ENCODE data around the gene ANAPC16. TPM values are rescaled to one million over a fixed set of nuclear protein-coding genes. Genes with fewer than 3 reads are reported as not detected.

ANAPC16 gene
- total RNA-seq, 4 donors from 2014 or later, result 106 to 157 (median 143) TPM

DNA sequence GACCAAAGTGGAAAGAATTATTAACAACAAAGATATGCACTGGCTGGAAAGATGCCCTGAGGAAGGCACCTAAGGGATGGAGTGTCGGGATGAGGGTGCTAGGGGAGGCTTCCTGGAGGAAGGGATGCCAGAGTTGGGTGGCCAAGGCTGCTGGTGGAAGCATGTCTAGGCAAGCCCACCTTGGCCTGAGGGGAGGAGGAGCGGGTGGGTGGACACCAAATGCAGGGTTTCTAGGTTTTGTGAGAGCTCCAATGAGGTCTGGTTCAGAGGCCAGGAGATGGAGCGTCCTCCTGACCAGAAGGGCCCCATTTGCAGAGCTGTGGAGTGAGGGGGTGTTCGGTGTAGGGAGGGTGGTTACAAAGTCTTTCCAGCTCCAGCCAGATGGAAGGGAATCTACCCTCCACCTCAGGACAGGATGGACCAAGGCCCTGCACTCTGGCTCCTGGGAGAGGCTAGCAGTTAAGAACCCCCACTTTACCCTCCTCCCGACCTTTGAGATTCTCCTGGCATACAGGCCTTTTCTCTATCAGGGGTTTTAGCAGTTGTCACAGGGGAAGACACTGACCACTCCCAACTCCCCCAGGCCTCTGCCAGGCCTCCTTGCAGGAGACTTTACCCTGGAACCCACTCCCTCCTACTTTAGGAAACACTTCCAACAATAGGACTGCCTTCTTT lies 54.9 kb downstream of the ANAPC16 start:
- WGBS, result 95% methylated on average over 5 of the region's 5 CpGs
- no peaks in the 10 kb centered on the region for H3K9me3 ChIP-seq
- intact Hi-C loops (cut with DNase I), result loop anchor here (5.0 kb wide), 1 partner anchor 53 kb away; the partner anchor contains the start of genes ANAPC16 and ASCC1
- H3K36me3 ChIP-seq, result peaks cover 10 to 19% (median 13%) of the 10 kb centered on the region in 4 donors
- no peak overlapping the region for H3K4me3 ChIP-seq
- no peaks in the 10 kb centered on the region for H3K27me3 ChIP-seq
- H3K4me1 ChIP-seq, result peaks cover 13 to 25% (median 19%) of the 10 kb centered on the region in 4 donors
- H3K27ac ChIP-seq (replicated peaks in 1 of 4), result peak overlapping the region; percentile 3 to 99 (median 46)
- TF ChIP-seq POLR2AphosphoS5 (IDR thresholded peaks at IDR 0.05), result no peak
- no peak for TF ChIP-seq POLR2A (IDR thresholded peaks at IDR 0.05; ENCODE audit: low read depth)
- DNase-seq (ENCODE audit: extremely low spot score), result no peak

DNA sequence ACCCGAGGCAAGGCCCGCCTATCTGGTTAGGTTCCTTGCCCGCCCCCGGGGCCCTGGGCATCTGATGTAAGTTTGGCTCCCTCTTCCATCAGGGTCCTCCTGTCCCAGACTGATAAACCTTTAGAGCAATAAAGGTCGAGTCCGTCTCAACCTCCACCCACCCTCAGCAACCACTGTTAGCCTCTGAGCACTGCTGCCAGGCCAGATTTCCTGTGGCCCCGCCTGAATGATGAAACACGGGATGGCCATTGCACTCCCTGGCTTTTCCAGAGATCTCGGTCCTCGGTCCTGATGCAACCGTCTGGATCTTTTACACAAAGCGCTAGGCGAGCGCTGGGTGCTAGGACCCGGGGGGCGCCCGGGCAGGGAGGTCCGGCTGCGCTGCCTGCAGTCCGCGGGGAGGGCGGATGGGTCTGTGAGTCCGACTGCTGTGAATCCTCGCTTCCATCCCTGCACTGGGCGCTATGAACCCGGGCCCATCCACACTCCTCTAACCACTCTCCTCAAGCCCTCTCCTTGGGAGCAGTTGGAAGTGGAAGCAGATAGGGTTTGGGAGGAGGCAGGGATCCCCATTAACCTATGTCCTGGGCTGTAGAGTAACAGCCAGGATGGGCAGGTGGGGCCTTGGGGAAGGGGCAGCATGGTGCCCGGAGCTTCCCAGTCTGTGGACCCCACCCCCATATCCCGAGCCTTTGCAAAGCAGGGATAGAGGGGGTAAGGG lies 57.0 kb downstream of the ANAPC16 start:
- Histone ChIP-seq H3K4me1 (peaks cover 27 to 47% (median 37%) of the 10 kb centered on the region in 4 donors), H3K4me3 (peak overlapping the region; percentile 65 to 95 (median 86)), H3K27ac (replicated peaks in 1 of 4) (peak overlapping the region; percentile 98 to 100 (median 99)), H3K9me3 (no peaks in the 10 kb centered on the region), H3K36me3 (peaks cover 13 to 27% (median 18%) of the 10 kb centered on the region in 4 donors), H3K27me3 (no peaks in the 10 kb centered on the region)
- peak; percentile 79 to 91 for TF ChIP-seq POLR2AphosphoS5 (IDR thresholded peaks at IDR 0.05)
- TF ChIP-seq EP300 (IDR thresholded peaks at IDR 0.05), result no peak
- TF ChIP-seq, protein P1, sequence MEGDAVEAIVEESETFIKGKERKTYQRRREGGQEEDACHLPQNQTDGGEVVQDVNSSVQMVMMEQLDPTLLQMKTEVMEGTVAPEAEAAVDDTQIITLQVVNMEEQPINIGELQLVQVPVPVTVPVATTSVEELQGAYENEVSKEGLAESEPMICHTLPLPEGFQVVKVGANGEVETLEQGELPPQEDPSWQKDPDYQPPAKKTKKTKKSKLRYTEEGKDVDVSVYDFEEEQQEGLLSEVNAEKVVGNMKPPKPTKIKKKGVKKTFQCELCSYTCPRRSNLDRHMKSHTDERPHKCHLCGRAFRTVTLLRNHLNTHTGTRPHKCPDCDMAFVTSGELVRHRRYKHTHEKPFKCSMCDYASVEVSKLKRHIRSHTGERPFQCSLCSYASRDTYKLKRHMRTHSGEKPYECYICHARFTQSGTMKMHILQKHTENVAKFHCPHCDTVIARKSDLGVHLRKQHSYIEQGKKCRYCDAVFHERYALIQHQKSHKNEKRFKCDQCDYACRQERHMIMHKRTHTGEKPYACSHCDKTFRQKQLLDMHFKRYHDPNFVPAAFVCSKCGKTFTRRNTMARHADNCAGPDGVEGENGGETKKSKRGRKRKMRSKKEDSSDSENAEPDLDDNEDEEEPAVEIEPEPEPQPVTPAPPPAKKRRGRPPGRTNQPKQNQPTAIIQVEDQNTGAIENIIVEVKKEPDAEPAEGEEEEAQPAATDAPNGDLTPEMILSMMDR (IDR thresholded peaks at IDR 0.05), result peak in 1 of 3 experiments; percentile 5
- peak; percentile 73 for TF ChIP-seq POLR2A (IDR thresholded peaks at IDR 0.05; ENCODE audit: low read depth)
- 4% methylated on average over 5 of the region's 28 CpGs for WGBS
- intact Hi-C loops (cut with DNase I), result loop anchor here (5.0 kb wide), 1 partner anchor 56 kb away; the partner anchor contains the start of genes ANAPC16 and ASCC1
- DNase-seq (ENCODE audit: extremely low spot score), result peak; percentile 98

DNA sequence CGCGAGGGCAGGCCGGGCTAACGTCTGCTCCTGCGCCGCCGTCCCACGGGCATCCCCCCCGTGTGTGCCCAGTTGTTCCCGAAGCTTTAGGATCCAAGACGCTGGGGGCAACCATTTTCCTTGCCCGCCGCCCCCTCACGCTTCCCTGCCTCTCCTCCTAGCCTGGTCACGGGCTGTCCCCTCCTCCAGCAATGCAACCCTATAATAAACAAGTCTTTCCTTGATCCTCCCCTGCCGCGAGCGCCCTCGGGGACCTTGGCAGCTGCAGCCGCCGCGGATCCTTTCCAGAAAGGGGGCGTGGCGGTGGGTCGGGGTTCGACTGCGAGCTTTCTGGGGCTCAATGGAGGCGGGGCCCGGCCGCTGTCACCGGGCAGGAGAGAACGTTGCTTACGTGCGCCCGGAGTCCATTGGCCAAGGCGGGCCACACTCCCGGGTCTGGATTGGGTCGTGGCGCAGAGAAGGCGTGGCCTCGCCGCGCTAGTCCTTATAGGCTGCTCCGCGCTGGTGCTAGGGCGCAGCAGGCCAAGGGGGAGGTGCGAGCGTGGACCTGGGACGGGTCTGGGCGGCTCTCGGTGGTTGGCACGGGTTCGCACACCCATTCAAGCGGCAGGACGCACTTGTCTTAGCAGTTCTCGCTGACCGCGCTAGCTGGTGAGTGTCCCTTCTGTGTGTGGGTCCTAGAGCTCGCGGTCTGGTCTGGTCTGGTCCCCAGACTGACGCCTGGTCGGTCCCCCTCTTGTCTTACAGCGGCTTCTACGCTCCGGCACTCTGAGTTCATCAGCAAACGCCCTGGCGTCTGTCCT lies 57.8 kb downstream of the ANAPC16 start, which contains the start of gene DDIT4:
Gene DDIT4, plus strand, starts transcription at position 515 of the 803 bp plus-strand sequence. CDS start 293 bp downstream, outside the sequence.
- Histone ChIP-seq H3K27ac (replicated peaks in 1 of 4) (peak within 1 kb of the TSS; percentile 98 to 100 (median 99)), H3K36me3 (peaks cover 13 to 27% (median 18%) of the 10 kb centered on the region in 4 donors), H3K4me1 (peaks cover 27 to 47% (median 37%) of the 10 kb centered on the region in 4 donors), H3K27me3 (no peaks in the 10 kb centered on the region), H3K9me3 (no peaks in the 10 kb centered on the region), H3K4me3 (peak within 1 kb of the TSS; percentile 65 to 95 (median 86))
- TF ChIP-seq POLR2AphosphoS5 (IDR thresholded peaks at IDR 0.05) (peak; percentile 100), POLR2A (IDR thresholded peaks at IDR 0.05; ENCODE audit: low read depth) (peak; percentile 99), EP300 (IDR thresholded peaks at IDR 0.05) (no peak)
- TF ChIP-seq, protein P1 (IDR thresholded peaks at IDR 0.05), result no peak
- intact Hi-C loops (cut with DNase I), result loop anchor here (2.0 to 5.0 kb wide), 2 partner anchors 55 to 56 kb away; partner anchors contain the start of genes ANAPC16 and ASCC1
- WGBS, result 2% methylated on average over 33 of the region's 67 CpGs
- peak; percentile 100 for DNase-seq (ENCODE audit: extremely low spot score)

DNA sequence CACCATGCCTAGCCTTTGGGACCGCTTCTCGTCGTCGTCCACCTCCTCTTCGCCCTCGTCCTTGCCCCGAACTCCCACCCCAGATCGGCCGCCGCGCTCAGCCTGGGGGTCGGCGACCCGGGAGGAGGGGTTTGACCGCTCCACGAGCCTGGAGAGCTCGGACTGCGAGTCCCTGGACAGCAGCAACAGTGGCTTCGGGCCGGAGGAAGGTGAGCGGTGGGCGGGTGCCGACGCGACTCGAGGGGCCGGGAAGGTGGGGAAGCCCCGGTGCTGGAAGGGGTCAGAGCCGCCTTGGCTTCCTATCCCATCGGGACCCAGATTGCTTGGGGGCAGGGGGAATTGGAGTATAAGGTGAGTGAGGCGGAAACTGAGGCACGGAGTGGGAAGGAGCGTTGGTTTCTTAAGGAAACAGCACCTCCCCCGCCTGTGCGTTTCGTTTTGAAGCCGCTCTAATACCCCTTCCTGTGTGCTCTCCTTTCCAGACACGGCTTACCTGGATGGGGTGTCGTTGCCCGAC lies 58.5 kb downstream of the ANAPC16 start:
- peaks cover 13 to 27% (median 18%) of the 10 kb centered on the region in 4 donors for H3K36me3 ChIP-seq
- TF ChIP-seq, protein P1 (IDR thresholded peaks at IDR 0.05), result no peak
- TF ChIP-seq POLR2A (IDR thresholded peaks at IDR 0.05; ENCODE audit: low read depth) (no peak), EP300 (IDR thresholded peaks at IDR 0.05) (no peak), POLR2AphosphoS5 (IDR thresholded peaks at IDR 0.05) (no peak)
- peak overlapping the region; percentile 98 to 100 (median 99) for H3K27ac ChIP-seq (replicated peaks in 1 of 4)
- peak overlapping the region; percentile 65 to 95 (median 86) for H3K4me3 ChIP-seq
- intact Hi-C loops (cut with DNase I), result loop anchor here (2.0 to 5.0 kb wide), 2 partner anchors 55 to 57 kb away; partner anchors contain the start of genes ANAPC16 and ASCC1
- no peaks in the 10 kb centered on the region for H3K27me3 ChIP-seq
- DNase-seq (ENCODE audit: extremely low spot score), result no peak
- peaks cover 27 to 47% (median 37%) of the 10 kb centered on the region in 4 donors for H3K4me1 ChIP-seq
- WGBS, result under 1% methylated on average over 20 of the region's 40 CpGs
- H3K9me3 ChIP-seq, result no peaks in the 10 kb centered on the region
